HG03097 (cell line): ENCODE results near the gene LRRC37B.
"Not testable (repeated sequence)": the region's sequence is repeated elsewhere in the genome, so short reads cannot be mapped to it uniquely, and the experiment has no call there.

Experiments
- ATAC-seq: cut with Tn5 transposase; IDR thresholded peaks from one replicate; pipeline ENCODE4 v1.9.1; 2021; ENCODE audit not compliant: unreplicated experiment, low FRiP score

LRRC37B gene

DNA sequence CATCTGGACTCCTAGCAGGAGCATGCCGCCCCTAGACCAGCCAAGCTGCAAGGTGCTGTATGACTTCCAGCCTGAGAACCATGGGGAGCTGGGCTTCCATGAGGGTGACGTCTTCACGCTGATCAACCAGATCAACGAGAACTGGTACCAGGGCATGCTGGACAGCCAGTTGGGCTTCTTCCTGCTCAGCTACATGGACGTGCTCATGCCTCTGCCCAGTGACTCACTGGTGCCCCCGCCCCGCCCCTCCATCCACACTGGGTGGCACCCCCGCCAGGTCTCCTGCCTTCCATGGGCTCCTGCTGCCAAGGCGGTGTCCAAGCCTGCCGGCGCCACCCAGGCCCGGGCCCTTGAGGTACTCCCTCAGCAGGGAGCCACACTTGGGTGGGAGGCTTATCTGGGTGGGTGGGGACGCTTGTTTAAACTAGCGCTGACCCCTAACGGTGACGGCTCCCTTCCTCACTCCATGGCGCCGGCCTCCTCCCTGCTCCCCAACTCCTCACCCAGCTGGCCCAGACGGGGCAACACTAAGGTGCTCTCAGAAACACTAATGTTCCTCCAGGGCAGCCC is 34.2 kb downstream of the LRRC37B start:
- ATAC-seq: not testable (repeated sequence)

DNA sequence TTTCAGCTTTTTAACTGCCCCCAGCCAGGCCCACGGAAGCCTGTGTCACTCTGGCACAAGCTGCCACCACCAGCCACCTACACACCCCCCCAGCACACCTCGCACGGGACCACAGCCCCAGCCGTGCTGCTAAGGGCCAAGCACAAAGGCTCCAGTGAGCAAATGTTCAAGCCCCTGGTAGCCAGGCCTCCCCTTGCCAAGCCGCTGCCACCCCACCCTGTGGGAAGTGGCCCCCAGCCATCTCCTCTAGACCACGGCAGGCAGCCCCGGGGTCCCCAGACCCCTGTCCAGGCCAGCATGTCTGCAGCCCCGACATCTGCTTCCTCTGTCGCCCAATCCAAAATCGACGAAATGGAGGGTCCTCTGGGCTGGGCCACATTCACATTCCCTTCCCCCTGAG is 35.1 kb downstream of the LRRC37B start:
- ATAC-seq: not testable (repeated sequence)

DNA sequence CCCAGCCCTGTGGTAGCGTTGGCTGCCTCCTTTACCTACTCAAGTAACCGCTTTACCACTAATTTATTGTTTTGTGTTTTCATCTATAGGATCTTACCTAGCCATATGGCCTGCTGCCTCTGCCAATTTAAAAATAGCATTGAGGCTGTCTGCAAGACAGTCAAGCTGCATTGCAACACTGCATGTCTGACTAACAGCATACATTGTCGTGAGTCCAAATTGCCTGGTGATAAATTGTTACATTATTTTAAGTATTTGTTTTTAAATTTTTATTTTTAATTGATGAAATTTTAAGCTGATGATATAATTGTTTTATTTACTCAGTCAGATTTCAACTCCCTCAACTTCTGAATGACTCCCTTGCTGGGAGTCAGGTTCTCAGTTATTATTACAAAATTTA is 38.4 kb downstream of the LRRC37B start:
- not testable (repeated sequence) for ATAC-seq

DNA sequence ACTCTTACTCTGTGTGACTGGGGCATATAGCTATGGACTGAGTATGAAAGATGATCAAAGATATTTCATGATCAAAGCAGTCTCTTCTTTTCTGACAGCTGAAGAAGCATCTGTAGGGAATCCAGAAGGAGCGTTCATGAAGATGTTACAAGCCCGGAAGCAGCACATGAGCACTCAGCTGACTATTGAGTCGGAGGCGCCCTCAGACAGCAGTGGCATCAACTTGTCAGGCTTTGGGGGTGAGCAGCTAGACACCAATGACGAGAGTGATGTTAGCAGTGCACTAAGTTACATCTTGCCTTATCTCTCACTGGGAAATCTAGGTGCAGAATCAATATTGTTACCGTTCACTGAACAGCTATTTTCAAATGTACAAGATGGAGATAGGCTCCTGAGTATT is 40.5 kb downstream of the LRRC37B start:
- ATAC-seq: not testable (repeated sequence)

DNA sequence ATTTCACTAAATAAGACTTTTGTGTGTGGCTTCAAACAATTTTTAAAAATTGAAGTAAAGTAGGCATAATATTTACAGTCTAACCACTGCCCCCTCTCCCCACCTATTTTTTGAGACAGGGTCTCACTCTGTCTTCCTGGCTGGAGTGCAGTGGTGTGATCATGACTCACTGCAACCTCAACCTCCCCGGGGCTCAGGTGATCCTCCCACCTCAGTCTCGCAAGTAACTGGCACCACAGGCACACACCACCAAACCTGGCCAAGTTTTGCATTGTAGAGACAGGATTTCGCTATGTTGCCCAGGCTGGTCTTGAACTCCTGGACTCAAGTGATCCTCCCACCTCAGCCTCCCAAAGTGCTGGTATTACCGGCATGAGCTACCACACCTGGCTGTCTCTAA is 47.8 kb downstream of the LRRC37B start:
- ATAC-seq: not testable (repeated sequence)

DNA sequence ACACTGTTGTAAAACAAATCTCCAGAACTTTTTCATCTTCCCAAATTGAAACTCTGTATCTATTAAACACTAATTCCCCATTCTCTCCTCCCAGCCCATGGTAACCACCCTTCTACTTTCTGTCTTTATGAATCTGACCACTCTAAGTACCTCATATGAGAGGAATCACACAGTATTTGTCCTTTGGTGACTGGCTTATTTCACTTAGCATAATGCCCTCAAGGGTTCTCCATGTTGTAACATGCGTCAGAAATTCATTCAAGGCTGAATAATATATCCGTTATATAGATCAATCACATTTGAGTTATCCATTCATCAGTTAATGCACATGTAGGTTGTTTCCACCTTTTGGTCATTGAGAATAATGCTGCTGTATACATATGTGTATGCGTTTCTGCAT is 48.2 kb downstream of the LRRC37B start:
- not testable (repeated sequence) for ATAC-seq

DNA sequence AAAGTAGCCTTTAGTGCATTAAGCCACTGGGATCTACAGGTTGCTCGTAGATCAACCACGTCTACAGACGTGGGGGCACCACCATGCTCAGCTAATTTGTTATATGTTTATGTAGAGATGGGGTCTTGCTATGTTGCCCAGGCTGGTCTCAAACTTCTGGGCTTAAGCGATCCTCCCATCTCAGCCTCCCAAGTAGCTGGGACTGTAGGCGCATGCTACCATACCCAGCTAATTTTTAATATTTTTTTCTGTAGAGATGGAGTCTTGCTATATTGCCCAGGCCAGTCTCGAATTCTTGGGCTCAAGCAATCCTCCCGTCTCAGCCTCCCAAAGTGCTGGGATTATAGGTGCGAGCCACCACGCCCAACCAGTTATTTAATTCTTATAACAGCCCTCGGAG is 49.3 kb downstream of the LRRC37B start:
- ATAC-seq: not testable (repeated sequence)

DNA sequence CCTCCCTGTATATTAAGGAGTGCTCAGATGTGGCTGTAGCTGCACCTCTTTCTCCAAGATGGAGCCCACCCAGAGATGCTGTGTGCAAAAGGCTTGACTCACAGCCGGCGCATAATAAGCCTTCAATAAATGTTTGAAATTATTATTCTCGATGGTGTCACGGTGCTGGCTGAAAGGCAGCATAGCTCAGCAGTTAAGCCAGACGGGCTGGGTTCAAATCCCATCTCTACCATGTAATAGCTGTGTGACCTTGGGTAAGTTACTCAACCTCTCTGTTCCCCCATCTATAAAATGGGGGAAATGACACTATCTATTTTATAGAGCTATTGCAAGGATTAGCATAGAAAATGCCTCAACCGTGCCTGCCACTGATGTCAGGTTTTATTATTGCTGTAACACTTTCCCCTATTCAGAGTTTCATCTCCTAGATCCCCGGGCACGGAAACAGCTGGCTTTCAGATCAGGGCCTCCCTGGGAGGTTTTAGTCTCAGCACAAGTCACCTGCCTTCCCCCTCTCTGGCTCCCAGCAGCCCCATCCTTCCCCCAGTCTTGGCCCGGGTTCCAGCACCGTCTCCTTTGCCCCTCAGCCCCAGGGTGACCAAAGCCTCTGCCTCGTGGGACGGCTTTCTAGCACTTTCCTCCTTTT is 50.4 kb downstream of the LRRC37B start:
- not testable (repeated sequence) for ATAC-seq

DNA sequence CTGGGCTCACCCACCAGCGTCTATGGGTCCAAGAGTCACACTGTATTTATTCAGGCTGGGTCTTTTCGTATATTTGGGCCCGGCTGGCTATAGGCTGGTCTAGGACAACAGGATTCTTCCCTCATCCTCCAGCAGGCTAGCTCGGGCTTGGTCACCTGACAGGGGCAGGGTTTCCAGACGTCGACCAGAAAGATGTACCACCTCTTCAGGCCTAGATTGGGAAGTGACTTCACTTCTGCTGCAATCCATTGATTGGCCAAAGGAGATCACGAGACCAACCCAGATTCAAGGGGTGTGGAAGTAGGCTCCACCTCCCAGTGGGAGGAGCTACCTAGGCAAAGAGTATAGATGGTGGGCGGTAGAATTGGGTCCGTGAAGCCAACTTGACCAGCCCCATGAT is 53.5 kb downstream of the LRRC37B start:
- not testable (repeated sequence) for ATAC-seq

DNA sequence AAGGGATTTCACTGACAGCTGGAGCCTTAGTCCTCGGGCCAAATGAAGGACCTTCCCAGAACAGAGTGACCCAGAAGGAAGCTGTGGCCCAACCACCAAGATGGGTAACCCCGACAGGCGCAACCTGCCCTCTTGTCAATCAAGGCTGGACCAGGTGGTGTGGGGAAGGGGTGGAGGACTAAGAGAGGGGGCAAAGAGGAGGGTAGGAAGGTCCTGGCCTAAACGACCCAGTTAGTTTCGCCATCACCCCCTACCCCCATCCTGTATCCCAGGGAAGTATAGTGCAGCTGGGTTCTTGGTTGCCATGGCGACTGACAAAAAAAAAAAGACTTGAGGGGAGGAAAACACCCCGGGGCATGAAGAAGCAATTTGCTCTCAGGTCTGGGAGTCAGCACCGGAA is 54.7 kb downstream of the LRRC37B start:
- ATAC-seq: not testable (repeated sequence)

DNA sequence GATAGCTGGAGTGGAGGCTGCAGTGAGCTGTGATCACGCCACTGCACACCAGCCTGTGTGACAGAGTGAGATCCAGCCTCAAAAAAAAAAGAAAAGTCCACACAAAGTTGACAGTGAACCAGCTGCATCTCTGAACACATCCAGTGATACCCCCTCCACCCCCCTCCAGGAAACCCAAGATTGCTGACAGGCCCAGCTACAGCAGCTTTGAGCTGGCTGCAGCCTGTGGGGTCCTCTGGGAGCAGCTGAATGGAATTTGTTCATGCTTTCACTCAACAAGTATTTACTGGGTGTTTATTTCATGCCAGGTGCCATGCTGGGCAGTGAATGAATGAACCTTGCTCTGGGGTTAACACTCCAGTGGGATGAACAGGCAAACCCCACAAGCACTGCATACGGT is 56.9 kb downstream of the LRRC37B start:
- ATAC-seq: not testable (repeated sequence)

DNA sequence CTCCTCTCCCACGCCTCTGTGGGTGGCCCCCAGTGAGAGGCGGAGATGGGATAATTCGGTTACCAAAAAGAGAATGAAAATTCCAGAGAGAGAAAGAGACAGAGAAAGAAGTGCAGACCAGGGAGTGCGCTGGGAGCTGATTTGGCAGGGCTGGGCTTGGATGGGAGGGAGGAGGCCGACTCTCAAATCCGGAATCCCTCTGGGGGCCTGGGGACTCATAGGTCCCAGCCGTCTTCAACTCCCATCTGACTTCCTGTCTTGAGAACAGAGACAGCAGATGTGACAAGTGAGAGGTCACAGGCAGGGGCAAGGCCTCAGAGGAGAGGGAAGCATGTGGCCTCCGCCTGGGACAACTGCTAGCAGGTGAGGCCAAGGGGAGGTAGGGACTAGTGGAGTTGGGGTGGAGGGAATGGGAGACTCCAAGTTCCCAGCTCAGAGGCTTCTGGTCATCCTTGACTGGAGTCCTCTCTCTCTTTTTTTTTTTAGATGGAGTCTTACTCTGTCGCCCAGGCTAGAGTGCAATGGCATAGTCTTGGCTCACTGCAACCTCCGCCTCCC is 59.0 kb downstream of the LRRC37B start:
- not testable (repeated sequence) for ATAC-seq

DNA sequence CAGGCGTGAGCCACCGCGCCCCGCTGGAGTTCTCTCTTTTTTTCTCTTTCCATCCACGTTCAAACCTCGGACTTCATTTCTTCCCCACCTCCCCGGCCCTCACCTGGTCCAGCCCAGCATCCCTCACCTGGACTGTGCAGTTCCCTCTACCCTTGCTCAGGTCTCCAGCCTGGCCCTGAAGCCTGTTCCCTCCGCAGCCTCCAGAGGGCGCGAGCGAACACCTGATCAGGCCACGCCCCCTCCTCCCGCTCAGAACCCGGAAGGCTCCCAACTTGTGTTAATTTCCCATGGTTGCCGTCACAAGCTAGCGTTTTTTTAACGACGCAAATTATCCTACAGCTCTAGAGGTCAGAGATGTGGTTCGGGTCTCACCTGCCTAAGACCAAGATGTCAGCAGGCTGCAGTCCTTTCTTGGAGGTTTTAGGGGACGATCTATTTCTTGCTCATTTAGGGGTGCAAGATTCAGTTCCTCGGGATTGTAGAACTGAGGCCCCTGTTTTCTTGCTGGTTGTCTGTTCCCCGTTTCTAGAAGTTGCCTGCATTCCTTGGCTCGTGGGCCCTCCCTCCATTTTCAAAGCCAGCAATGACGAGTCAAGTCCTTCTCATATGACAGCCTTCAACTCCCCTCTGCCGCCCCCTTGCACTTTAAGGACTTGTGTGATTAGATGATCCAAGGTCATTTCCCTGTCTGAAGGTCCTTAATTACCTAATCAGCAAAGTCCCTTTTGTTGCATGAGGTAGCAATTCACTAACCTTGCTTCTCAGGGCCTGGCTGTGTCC is 59.9 kb downstream of the LRRC37B start:
- ATAC-seq: peak; percentile 67

DNA sequence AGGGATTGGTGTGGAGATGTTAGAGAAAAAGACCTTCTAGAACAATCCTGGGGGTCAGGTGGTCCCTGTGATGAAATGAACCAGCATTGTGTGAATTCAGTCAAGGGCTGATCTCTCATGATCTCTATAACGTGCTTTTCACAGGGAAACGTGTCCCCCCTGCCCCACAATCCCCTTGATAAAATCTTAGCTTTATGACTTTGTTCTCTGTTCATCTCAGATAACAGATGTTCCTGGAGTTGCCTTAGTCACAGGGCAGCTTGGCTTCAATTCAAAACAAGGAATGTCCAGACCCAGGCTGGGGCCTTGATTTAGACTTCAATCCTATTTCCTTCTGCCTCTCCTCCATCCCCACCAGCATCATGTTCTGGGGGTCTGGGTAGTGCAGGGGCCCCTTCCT is 61.9 kb downstream of the LRRC37B start:
- not testable (repeated sequence) for ATAC-seq

DNA sequence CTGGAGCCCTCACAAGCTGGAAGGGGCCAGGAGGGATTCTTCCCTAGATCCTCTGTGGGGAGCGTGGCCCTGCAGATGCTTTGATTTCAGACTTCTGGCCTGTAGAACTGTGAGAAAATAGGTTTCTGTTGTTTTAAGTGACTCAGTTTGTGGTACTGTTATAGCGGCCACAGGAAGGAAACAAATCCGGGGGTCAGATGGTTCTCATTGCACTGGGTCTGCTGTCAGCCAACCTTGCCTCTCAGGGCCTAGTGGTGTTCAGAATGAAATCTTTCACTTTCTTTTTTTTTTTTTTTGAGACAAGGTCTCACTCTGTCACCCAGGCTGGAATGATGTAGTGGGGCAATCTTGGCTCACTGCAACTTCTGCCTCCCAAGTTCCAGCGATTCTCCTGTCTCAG is 64.8 kb downstream of the LRRC37B start:
- peak; percentile 86 for ATAC-seq

DNA sequence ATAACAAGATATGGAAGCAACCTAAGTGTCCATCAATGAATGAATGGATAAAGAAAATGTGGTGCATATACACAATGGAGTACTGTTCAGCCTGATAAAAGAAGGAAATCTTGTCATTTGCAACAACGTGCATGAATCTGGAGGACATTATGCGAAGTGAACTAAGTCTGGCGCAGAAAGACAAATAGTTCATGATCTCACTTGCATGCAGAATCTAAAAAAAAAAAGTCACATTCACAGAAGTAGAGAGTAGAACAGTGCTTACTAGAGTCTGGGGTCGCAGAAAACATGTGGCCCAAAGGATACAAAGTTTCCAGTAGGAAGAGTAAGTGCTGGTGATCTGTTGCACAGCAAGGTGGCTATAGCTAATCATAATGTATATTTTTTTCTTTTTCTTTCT is 65.9 kb downstream of the LRRC37B start:
- ATAC-seq: not testable (repeated sequence)

DNA sequence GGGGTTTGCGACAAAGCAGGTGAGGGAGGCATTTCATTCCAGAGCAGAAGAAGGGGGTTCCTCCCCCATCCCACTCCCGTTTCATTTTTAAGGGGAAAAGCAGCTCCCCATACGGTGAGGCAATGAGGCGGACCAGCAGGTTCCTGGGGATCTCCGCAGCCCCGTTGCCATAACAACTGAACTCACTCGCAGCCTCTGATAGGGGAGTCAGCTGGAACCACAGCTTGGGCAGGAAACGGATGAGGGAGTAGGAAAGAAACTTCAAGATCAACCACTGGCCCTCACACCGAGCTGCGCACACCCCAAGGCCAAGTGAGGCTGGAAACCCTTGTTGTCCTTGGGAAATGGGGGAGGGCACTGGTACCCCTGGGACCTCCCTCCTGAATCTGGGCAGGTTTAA is 72.6 kb downstream of the LRRC37B start:
- peak; percentile 88 for ATAC-seq

DNA sequence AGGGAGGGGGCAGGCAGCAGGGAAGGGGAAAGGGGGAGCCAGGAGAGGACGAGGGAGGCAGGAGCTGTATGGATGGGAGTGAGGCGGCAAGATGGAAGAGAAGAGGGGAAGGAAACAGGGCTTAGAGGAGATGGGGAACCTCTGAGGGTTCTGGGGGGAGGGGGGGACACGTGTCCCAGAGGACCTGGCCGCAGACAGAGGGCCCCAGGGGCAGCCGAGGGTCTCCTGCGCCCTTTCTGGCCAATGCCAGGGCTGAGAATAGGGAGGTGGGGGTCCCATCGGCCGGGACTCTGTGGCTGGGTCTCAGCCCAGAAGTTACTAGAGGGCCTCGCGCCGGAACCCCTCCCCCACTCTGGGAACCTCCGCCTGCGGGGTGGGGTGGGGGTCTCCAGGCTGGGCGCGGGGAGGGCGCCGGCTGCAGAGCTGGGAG is 76.4 kb downstream of the LRRC37B start:
- not testable (repeated sequence) for ATAC-seq

DNA sequence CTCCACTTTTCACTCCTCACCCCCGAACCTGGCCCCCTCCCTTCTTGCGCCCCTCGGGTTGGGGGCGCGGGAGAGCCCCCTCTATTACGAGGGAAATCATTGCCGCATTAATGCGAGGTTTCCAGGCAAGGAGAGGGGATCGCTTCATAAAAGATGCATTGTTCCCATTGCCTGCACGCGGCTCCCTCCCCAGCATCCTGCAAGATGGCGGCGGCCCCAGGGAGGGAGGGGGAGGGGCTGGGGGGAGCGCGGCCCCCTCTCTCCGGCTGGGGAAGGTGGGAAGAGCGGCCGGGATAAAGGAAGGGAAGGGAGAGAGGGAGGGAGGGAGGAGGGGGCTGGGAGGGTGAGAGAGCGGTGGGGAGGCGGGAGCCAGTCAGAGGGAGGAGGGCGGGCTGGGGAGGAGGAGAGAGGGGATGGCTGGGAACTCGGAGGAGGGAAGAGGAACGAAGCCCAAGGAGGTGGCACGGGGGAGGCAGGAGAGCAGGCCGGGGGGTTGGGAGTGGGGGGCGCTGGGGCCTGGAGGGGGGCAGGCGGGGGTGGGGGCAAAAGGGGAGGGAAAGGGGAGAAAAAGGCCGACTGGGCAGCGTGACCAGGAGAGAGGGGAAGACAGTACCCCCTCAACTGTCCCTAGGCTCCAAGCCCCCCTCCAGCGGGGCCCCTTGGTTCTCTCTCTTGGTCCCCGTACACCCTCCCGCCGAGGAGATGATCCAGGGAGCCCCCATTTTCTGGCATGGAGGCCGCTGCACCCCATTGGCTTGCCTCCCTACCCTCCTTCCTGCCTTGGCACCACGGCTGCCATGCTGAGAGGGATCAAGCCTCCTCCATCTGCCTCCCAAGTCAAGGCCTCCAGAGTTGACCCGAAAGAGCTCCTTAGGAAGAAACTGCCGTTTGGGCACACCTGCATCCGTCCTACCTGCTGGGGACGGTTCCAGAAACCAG is 77.1 kb downstream of the LRRC37B start:
- ATAC-seq: not testable (repeated sequence)
